Stimulated activated naive CD8-positive, alpha-beta T cell treated with anti-CD3 and anti-CD28 coated beads, Interleukin-15, Interleukin-2, amounts not matched to agents 100 ng/mL and 50 ng/mL, for 24 hours (primary cell): ENCODE results near the gene PON3.

Source experiments
- H3K27ac Mint-ChIP-seq: one replicate; pipeline ENCODE4 v1.8.0; 2021; ENCODE audit warnings: mild to moderate bottlenecking, mixed read lengths
- H3K27me3 Mint-ChIP-seq: one replicate; pipeline ENCODE4 v1.8.0; 2021; ENCODE audit warnings: mixed read lengths
- H3K36me3 Mint-ChIP-seq: one replicate; pipeline ENCODE4 v1.8.0; 2021; ENCODE audit warnings: low read depth, mixed read lengths
- H3K4me1 Mint-ChIP-seq: one replicate; pipeline ENCODE4 v1.8.0; 2021; ENCODE audit warnings: low read depth, mixed read lengths
- H3K4me3 Mint-ChIP-seq: one replicate; pipeline ENCODE4 v1.8.0; 2021; ENCODE audit warnings: mild to moderate bottlenecking, mixed read lengths
- H3K9me3 Mint-ChIP-seq: one replicate; pipeline ENCODE4 v1.8.0; 2021; ENCODE audit warnings: mixed read lengths

PON3 gene

GRCh38 chr7:95316588-95316987 is 79.6 kb downstream of the PON3 start:
- Mint-ChIP-seq H3K36me3 (no peaks in the 10 kb centered on the region), H3K9me3 (no peaks in the 10 kb centered on the region), H3K4me3 (no peak overlapping the region), H3K27ac (no peak overlapping the region), H3K27me3 (peaks cover 4% of the 10 kb centered on the region), H3K4me1 (no peaks in the 10 kb centered on the region)

- Mint-ChIP-seq H3K9me3 (no peaks in the 10 kb centered on the region), H3K4me3 (no peak overlapping the region), H3K27ac (no peak overlapping the region), H3K36me3 (no peaks in the 10 kb centered on the region), H3K4me1 (no peaks in the 10 kb centered on the region), H3K27me3 (peaks cover 8% of the 10 kb centered on the region)
These were observed 83.6 kb downstream of the PON3 start for GRCh38 chr7:95312561-95312960.

GRCh38 chr7:95311389-95311788 is 84.8 kb downstream of the PON3 start:
- Mint-ChIP-seq H3K4me1 (no peaks in the 10 kb centered on the region), H3K4me3 (no peak overlapping the region), H3K36me3 (no peaks in the 10 kb centered on the region), H3K27me3 (peaks cover 8% of the 10 kb centered on the region), H3K27ac (no peak overlapping the region), H3K9me3 (no peaks in the 10 kb centered on the region)

GRCh38 chr7:95309951-95310350 is 86.2 kb downstream of the PON3 start:
- Mint-ChIP-seq H3K27me3 (peaks cover 8% of the 10 kb centered on the region), H3K36me3 (no peaks in the 10 kb centered on the region), H3K9me3 (no peaks in the 10 kb centered on the region), H3K4me1 (no peaks in the 10 kb centered on the region), H3K4me3 (no peak overlapping the region), H3K27ac (no peak overlapping the region)
